Motor neuron (in vitro differentiated cells): ENCODE data around the gene NKAIN4. TPM values are rescaled to one million over a fixed set of nuclear protein-coding genes. Genes with fewer than 3 reads are reported as not detected.
A peak's percentile ranks its signal among the peaks of the same experiment; 100 is the strongest.

Source experiments
- ATAC-seq, 8 experiments: fragments of 200-7000 bp; cut with Tn5 transposase; replicated peaks in 6 of 8; 2 replicates each; pipeline ENCODE4 v1.8.0; 2021; ENCODE audit warnings: mild to moderate bottlenecking in 8 of 8, moderate library complexity in 8 of 8
- H3K27ac ChIP-seq, 2 donors: fragments of 250-450 bp; sonication (Bioruptor Pico); 2 replicates each; pipeline ENCODE4 v1.9.0; 2021; ENCODE audit warnings: antibody characterized with exemption in 2 of 2, mild to moderate bottlenecking in 2 of 2, moderate library complexity in 1 of 2
- H3K4me1 ChIP-seq, 2 donors: fragments of 250-450 bp; sonication (Bioruptor Pico); replicated peaks in 1 of 2; 2 replicates each; pipeline ENCODE4 v1.6.1; 2021; ENCODE audit warnings: antibody characterized with exemption in 2 of 2, mild to moderate bottlenecking in 2 of 2, moderate library complexity in 1 of 2
- H3K4me3 ChIP-seq, 5 donors: fragments of 250-450 bp; sonication (Bioruptor Pico); 2 replicates each; pipeline ENCODE4 v1.9.0; 2021; ENCODE audit warnings: antibody characterized with exemption in 5 of 5, mild to moderate bottlenecking in 5 of 5, moderate library complexity in 4 of 5
- WGBS, 10 experiments: fragments of 450-650 bp; shearing (Covaris generic); methylation state at CpG; one replicate each; pipeline ENCODE4 v1.0.0; 2022; 5-methylcytosine and 5-hydroxymethylcytosine counted together
- in situ Hi-C, 9 experiments: fragments of 400-800 bp; cut with MboI; loops; one replicate each; pipeline ENCODE4 v1.15.0; 2021; ENCODE audit warnings: low sequenced_read_pairs in 9 of 9, low pct_unique_long_range_greater_than_20kb in 2 of 9; ENCODE audit not compliant: unreplicated experiment in 9 of 9
- total RNA-seq, 8 experiments: library from RNA; unstranded; fragments of 300-600 nt; gene quantifications; 2 replicates each; pipeline versions ENCODE4 v1.2.3 to v1.2.4, GENCODE V29; 2022

NKAIN4 gene
- total RNA-seq, 8 experiments from 2014 or later: 0.31 to 102 (median 18.5) TPM

GRCh38 chr20:63247671-63248228 is 6.5 kb downstream of the NKAIN4 start:
- 3 to 97% (median 63%) methylated on average over 5 to 7 of the region's 24 CpGs; no CpG with 5 or more reads in 7 of the 10 experiments for WGBS, 10 experiments
- Histone ChIP-seq H3K27ac (no peak overlapping the region), H3K4me1 (peaks cover 39 to 47% of the 10 kb centered on the region in 2 donors), H3K4me3 (no peak overlapping the region)
- in situ Hi-C loops: no loop called here
- ATAC-seq: peak in 2 of 8 experiments; percentile 0 to 6

GRCh38 chr20:63246490-63247288 is 7.6 kb downstream of the NKAIN4 start:
- 50 to 100% (median 63%) methylated on average over 1 to 13 of the region's 50 CpGs; no CpG with 5 or more reads in 6 of the 10 experiments for WGBS, 10 experiments
- H3K27ac ChIP-seq: no peak overlapping the region
- H3K4me3 ChIP-seq: no peak overlapping the region
- peak in 4 of 8 experiments; percentile 47 to 68 (median 60) for ATAC-seq
- in situ Hi-C loops: no loop called here
- H3K4me1 ChIP-seq: peaks cover 28 to 36% of the 10 kb centered on the region in 2 donors

- ATAC-seq: no peak
- in situ Hi-C loops: no loop called here
- Histone ChIP-seq H3K27ac (no peak overlapping the region), H3K4me3 (no peak overlapping the region), H3K4me1 (peaks cover 17 to 20% of the 10 kb centered on the region in 2 donors)
- WGBS, 10 experiments: no CpG with 5 or more reads among the region's 10 CpGs
Measured at GRCh38 chr20:63244468-63244867, 9.8 kb downstream of the NKAIN4 start.

- Histone ChIP-seq H3K4me3 (no peak overlapping the region), H3K4me1 (peaks cover 17 to 19% of the 10 kb centered on the region in 2 donors), H3K27ac (no peak overlapping the region)
- WGBS, 10 experiments: 40 to 100% (median 71%) methylated on average over 1 to 11 of the region's 25 CpGs; no CpG with 5 or more reads in 4 of the 10 experiments
- in situ Hi-C loops: no loop called here
- no peak for ATAC-seq
Measured at GRCh38 chr20:63243604-63244247, 10.5 kb downstream of the NKAIN4 start.

GRCh38 chr20:63242736-63243135 is 11.5 kb downstream of the NKAIN4 start:
- in situ Hi-C loops: no loop called here
- no peak for ATAC-seq
- H3K4me3 ChIP-seq: no peak overlapping the region
- peaks cover 11 to 19% of the 10 kb centered on the region in 2 donors for H3K4me1 ChIP-seq
- 83 to 100% methylated on average over 1 to 2 of the region's 21 CpGs; no CpG with 5 or more reads in 8 of the 10 experiments for WGBS, 10 experiments
- no peak overlapping the region for H3K27ac ChIP-seq

GRCh38 chr20:63241272-63241671 is 13.0 kb downstream of the NKAIN4 start:
- Histone ChIP-seq H3K4me3 (no peak overlapping the region), H3K4me1 (peaks cover 12 to 13% of the 10 kb centered on the region in 2 donors), H3K27ac (no peak overlapping the region)
- in situ Hi-C loops: no loop called here
- no peak for ATAC-seq
- 80 to 95% methylated on average over 4 of the region's 11 CpGs; no CpG with 5 or more reads in 8 of the 10 experiments for WGBS, 10 experiments

- H3K4me1 ChIP-seq: peaks cover 22 to 23% of the 10 kb centered on the region in 2 donors
- no peak overlapping the region for H3K4me3 ChIP-seq
- 55 to 100% (median 87%) methylated on average over 1 to 3 of the region's 11 CpGs; no CpG with 5 or more reads in 6 of the 10 experiments for WGBS, 10 experiments
- ATAC-seq: no peak
- in situ Hi-C loops: no loop called here
- no peak overlapping the region for H3K27ac ChIP-seq
Measured at GRCh38 chr20:63240004-63240403, 14.3 kb downstream of the NKAIN4 start.

- ATAC-seq: no peak
- WGBS, 10 experiments: 85 to 100% methylated on average over 1 to 12 of the region's 30 CpGs; no CpG with 5 or more reads in 8 of the 10 experiments
- no peak overlapping the region for H3K4me3 ChIP-seq
- in situ Hi-C loops: no loop called here
- H3K4me1 ChIP-seq: peaks cover 25 to 29% of the 10 kb centered on the region in 2 donors
- H3K27ac ChIP-seq: no peak overlapping the region
Measured at GRCh38 chr20:63239431-63239830, 14.8 kb downstream of the NKAIN4 start.

- in situ Hi-C loops: no loop called here
- Histone ChIP-seq H3K27ac (no peak overlapping the region), H3K4me3 (no peak overlapping the region), H3K4me1 (peaks cover 25 to 30% of the 10 kb centered on the region in 2 donors)
- 50 to 80% methylated on average over 1 of the region's 16 CpGs; no CpG with 5 or more reads in 8 of the 10 experiments for WGBS, 10 experiments
- peak; percentile 24 to 87 (median 44) for ATAC-seq
Measured at GRCh38 chr20:63238514-63239125, 15.6 kb downstream of the NKAIN4 start.

GRCh38 chr20:63238031-63238430 is 16.2 kb downstream of the NKAIN4 start:
- 0 to 80% (median 60%) methylated on average over 1 of the region's 10 CpGs; no CpG with 5 or more reads in 5 of the 10 experiments for WGBS, 10 experiments
- peaks cover 25 to 30% of the 10 kb centered on the region in 2 donors for H3K4me1 ChIP-seq

GRCh38 chr20:63236116-63236837 is 18.0 kb downstream of the NKAIN4 start:
- in situ Hi-C loops: no loop called here
- 73 to 100% (median 87%) methylated on average over 1 to 10 of the region's 26 CpGs; no CpG with 5 or more reads in 3 of the 10 experiments for WGBS, 10 experiments
- H3K4me1 ChIP-seq: peaks cover 25 to 30% of the 10 kb centered on the region in 2 donors
- H3K27ac ChIP-seq: peak overlapping the region in 1 of 2 donors; percentile 78
- peak overlapping the region in 1 of 5 donors; percentile 23 for H3K4me3 ChIP-seq
- ATAC-seq: peak in 4 of 8 experiments; percentile 0 to 9 (median 2)

More at GRCh38 chr20:63238031-63238430, 16.2 kb downstream of the NKAIN4 start:
- in situ Hi-C loops: no loop called here
- ATAC-seq: no peak
- Histone ChIP-seq H3K4me3 (no peak overlapping the region), H3K27ac (no peak overlapping the region)

GRCh38 chr20:63235399-63235983 is 18.8 kb downstream of the NKAIN4 start, which contains the start of gene BIRC7:
TSS of gene BIRC7 (plus strand) at chr20:63235905. CDS start at chr20:63236097, 192 bp downstream.
- 52 to 80% methylated on average over 1 to 2 of the region's 17 CpGs; no CpG with 5 or more reads in 8 of the 10 experiments for WGBS, 10 experiments
- ATAC-seq: peak in 5 of 8 experiments; percentile 44 to 77 (median 73)
- Histone ChIP-seq H3K4me1 (peaks cover 25 to 33% of the 10 kb centered on the region in 2 donors), H3K4me3 (peak within 1 kb of the TSS in 1 of 5 donors; percentile 23), H3K27ac (peak within 1 kb of the TSS; percentile 45 to 78)
- in situ Hi-C loops: no loop called here
